Stimulated activated CD4-positive, alpha-beta T cell treated with anti-CD3 and anti-CD28 coated beads, Interleukin-2, amount 100 ng/mL, for 4 hours (primary cell): ENCODE results near the gene BACH1.

Experiments
- DNase-seq: peaks from one replicate; pipeline ENCODE4 v3.0.0-alpha.2; 2020; ENCODE audit warnings: low read depth

BACH1 gene

DNA sequence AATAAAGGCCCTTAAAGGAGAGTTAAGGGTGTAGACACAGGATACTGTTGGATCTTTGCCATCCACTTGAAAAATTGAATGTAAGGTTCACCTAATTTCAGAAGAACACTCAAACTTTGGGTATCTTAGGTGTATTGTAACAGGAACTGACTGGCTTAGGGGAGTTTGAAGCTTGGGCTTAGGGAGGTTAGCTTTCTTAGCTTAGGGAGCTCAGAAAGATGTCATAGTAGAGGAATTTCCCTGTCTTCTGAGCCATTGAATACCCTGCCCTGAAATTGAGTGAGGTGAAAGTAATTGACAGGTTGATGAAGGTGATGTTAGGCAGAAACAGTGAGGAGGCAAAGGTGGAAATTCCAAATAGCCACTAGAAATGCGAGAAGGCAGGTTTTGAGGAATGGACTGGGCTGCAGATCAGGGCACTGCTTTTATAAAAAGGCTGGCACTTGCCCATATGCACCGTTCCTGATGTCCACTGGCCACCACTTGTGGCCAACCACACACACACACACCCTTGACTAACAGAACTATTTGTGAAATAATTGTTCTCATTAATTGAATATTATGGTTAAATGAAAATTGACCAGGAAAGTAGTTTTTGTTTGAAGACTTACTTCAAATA lies 16.5 kb downstream of the BACH1 start:
- no peak for DNase-seq

DNA sequence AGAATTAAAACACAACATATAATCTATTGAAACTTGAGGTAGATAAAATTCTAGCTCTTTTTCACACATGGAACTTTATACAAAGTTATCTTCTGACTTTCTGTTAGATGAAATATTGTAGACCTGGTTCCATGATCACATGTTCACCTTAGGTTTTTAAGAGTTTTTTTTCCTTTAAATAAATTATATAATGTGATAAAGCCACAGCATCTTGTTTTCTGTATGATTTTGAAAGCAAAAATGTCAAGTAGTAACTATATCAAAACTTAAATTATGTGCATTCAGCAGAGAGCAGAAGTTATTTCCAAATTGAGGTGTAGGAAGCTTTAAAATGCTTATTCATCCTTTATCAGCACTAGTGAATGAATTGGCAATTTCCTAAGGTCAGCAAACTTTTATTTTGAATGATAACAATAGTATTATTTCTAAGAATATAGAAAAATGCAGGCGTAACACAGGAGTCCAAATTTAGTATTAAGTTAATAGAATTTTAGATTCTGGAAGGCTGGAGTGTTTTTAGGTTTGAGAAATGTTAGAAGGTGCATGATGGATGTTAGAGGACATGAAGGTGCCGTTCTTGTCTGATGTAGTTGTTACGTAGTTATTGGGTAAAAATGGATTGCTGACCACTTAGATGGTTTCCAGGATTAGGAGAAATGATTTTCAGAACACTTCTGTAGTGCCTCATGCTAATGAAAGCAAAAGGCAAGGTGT lies 17.5 kb downstream of the BACH1 start:
- no peak for DNase-seq

DNA sequence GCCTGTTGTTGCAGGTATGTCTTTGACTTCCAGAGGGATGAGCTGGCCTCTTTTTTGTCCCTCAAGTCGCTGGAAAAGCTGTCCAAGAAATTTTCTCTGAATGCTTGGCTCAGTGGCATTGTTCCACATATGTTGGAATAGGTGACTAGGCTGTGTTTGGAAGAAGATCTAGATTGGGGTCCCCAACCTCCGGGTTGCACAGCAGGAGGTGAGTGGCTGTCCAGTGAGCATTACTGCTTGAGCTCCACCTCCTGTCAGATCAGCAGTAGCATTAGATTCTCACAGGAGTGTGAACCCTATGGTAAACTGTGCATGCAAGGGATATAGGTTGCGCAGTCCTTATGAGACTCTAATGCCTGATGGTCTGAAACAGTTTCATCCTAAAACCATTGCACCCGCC lies 18.1 kb downstream of the BACH1 start:
- no peak for DNase-seq

DNA sequence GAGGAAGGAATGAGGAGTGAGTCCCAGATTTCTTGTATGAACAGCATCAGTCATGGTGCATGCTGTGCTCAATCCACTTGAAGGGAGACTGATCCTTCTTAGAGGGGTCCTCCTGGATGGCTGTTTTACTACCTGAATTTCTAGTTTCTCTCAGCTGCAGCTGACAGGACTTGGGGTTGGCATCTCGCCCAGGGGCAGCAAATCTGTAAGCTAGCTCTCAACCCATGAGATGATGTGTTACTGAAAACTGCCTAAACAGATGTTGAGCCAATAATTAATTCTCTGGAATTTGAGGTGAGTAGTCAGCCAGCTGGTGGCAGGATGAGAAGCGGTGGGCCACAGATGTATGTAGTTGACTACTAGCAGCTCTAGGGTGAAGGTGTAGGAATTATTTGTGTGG lies 19.6 kb downstream of the BACH1 start:
- DNase-seq, result no peak

DNA sequence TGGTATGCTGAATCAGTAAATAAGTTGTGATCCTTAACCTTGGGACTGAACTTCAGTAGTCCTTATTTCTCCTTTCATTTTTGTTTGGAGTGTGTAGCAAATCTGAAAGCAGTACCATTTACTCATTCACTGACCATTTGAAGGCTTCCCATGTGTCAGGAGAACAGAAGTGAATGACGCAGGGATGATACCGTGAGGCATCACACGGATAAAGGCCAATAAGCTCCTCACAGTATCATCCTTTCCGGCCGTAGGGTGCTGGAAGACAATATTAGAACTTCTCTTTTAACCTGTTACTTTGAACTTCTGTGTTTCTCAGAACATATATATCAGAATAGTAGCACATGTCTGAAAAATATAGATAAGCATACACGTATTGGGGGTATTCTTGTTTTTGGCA lies 21.3 kb downstream of the BACH1 start:
- DNase-seq, result no peak

DNA sequence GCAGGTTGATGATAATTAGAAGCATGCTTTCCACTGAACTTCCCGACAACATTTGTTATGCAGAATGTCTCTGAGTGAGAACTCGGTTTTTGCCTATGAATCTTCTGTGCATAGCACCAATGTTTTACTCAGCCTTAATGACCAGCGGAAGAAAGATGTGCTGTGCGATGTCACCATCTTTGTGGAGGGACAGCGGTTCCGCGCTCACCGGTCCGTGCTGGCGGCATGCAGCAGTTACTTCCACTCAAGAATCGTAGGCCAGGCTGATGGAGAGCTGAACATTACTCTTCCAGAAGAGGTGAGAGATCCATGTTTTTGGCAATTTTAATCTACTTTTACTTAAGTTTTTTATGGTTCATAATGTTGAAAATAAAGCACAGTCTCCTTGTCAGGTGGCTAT lies 22.5 kb downstream of the BACH1 start:
- DNase-seq, result no peak

DNA sequence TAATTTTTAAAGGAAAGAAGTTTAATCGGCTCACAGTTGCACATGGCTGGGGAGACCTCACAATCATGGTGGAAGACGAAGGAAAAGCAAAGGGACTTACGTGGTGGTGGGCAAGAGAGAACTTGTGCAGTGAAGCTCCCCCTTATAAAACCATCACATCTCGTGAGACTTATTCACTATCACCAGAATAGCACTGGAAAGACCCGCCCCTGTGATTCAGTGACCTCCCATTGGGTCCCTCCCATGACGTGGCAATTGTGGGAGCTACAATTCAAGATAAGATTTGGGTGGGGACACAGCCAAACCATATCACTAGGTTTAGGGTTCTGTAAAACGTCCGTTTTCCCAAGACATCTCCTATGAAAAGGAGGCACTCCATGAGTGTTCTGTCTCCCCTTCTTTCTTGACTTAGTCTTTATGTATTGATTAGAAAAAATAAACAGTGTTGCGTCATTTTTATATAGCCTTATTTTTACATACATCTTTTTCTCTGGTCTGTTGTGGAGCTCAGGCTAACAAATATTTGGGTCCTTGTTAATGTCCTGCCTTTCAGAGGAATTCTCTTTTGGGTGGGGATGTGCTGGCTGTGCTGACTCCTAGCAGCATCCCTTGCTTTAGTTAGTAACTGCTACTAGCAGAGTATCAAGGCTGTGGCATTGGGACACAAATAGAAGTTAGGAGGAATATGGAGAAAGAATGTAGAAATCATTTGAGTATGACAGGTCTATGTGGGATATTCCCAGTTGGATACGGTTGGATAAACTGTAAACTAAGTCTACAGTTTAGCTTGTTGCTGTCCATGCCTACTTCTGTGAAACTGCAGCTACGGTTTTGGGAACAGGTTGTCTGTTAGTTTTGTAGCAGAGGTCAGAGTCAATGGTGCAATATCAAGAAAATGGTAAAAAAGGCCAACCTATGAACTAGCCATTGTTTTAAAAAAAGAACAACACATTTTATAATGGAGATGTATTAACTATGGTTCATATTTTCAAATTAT lies 23.5 kb downstream of the BACH1 start:
- no peak for DNase-seq

DNA sequence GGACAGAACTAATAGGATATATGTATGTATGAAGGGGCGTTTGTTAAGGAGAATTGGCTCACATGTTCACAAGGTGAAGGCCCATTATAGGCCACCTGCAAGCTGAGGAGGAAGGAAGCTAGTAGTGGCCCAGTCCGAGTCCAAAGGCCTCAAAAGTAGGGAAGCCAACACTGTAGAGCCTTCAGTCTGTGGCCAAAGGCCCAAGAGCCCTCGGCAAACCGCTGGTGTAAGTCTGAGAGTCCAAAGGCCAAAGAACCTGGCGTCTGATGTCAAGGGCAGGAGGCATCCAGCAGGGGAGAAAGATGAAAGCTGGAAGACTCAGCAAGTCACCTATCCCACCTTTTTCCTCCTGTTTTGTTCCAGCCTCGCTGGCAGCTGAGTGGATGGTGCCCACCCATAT lies 24.5 kb downstream of the BACH1 start:
- DNase-seq, result no peak

DNA sequence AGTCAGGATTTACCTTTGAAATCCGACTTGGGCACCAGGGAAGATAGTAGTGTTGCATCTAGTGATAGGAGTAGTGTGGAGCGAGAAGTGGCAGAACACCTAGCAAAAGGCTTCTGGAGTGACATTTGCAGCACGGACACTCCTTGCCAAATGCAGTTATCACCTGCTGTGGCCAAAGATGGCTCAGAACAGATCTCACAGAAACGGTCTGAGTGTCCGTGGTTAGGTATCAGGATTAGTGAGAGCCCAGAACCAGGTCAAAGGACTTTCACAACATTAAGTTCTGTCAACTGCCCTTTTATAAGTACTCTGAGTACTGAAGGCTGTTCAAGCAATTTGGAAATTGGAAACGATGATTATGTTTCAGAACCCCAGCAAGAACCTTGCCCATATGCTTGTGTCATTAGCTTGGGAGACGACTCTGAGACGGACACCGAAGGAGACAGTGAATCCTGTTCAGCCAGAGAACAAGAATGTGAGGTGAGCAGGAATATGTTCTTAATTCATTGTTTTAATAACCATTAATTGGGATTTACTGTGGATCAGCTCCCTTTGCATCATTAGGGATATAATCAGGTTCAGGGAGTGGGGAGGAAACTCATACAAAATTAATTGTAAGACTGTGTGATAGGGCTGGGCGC lies 28.3 kb downstream of the BACH1 start:
- DNase-seq, result no peak

DNA sequence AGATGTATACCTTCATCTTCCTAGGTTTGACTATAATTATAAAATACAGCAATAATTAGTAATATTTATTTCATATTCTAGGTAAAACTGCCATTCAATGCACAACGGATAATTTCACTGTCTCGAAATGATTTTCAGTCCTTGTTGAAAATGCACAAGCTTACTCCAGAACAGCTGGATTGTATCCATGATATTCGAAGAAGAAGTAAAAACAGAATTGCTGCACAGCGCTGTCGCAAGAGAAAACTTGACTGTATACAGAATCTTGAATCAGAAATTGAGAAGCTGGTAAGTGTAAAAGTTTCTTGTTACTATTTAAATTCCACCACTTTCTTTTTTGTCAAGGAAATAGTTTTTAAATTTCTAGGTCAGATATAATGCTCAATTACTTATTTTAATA lies 30.7 kb downstream of the BACH1 start:
- DNase-seq, result no peak

DNA sequence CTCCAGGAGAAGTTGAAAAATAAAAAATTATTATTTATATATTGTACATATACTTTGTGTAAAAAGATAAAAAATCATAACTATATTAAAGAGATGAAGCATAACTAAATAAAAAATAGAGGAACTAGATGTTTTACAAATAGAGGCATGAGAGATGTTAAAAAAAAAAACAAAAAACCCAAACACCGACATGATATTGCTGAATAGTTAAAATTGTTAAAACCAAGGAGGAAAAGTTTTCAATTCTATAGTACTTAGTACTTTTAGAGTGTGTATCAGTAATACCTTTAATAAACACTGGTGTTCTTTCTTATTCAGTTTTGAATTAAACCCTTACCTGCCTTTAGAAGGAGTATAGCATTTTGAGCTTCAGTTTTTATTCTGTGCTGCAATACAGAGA lies 32.1 kb downstream of the BACH1 start:
- DNase-seq, result no peak

DNA sequence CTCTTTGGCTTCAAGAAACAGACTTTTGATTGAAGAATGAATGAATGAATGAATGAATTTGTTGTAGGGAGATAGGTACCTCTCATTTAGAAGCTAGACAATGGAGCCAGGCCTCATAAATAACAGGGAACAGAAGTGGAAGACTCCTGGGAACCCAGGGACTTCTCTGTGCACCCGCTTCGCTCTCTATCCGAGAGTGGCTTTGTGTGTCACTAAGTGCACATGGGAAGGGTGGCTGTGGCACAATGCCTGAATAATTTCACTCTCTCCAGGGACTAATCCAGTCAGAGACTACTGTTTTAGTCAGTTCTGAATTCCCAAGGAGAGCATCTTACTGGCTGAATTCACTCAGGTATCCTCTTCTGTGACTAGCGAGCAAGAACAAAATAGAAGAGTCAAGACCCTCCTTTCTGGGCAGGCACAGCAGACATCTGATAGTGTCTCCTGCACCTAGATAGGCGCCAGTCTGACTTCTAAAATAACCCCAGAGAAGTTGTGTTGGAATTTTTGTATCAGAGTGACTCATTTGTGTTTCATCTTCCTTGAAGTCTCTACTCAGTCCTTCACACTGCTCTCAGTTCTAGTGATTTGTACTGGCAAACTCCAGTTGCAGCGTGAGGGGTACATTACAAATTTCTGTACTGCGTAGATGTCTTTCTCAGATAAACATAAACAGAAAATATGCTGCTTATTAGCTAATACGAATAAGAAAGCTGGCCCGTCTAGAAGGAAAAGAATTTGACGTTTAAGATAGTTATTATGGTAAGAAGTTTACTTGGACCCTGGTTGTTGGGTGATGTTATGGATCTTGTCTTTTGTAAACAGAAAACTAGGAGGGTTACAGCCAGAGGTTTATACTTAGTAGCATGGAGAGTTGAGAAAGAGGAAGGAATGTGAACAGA lies 34.0 kb downstream of the BACH1 start:
- DNase-seq, result no peak

DNA sequence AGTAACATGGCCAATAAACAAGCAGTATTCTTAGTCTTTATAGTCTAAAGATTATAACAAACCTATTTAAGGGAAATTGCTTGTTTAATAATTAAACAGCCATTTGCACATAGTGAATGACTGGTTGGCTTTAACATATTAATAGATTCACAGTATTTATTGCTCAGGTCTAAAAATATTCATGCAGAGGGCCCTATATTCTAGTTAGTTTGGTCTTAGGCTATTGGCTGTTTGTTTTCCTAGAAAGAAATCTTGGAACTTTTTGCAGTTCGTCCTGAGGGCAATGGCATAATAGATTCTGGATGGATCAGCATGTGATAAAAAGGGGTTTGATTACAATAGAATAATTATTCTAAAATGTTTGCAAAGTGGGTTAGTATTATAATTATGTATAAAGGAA lies 34.7 kb downstream of the BACH1 start:
- DNase-seq, result no peak

DNA sequence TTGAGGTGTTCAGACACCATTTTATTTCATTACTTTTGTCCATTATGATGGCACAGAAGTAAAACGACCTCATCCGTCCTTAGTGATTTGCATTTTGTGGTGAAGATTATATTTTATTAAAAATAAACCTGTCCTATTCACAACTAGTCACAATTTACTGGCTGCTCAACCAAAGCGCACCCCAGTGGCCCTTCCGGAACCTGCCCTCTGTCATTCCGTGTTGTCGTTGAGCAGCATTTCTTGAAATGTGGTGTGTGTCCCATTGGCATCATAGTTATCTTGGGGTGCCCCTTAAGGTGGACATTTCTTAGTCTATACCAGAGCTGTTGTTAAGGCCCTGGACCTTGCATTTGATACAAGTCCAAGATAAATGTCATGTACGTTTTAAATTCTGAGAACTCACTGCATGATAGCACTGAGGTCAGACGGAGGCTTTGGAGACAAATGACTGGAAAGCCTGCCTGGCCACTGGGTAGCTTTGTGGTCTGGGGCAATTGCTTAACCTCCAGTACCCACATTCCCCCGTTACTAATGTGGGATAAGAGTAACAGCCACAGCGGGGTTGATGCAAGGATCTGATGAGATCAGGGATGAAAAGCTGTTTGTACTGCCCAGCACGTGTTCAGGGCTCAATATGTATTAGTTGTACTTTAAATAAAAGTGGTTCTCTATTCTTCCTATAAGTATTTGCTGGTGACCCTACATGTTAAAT lies 36.2 kb downstream of the BACH1 start:
- no peak for DNase-seq

DNA sequence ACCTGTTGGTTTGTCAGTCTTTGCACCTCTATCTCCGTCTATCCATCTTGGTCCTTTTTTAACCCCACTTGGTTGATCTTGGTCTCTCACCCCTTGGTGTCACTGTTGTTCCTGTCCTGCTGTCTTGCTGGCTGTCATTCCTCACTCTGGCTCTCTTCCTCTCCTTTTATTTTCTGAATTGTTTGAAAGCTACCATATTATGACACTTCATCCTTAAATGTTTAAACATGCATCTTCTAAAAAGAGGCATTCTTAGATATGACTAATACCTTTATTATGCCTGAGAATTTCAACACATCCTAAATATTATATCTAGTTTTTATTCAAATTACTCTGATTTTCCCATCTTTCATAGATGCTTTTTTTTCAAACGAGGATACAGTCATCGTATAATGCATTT lies 37.0 kb downstream of the BACH1 start:
- no peak for DNase-seq

DNA sequence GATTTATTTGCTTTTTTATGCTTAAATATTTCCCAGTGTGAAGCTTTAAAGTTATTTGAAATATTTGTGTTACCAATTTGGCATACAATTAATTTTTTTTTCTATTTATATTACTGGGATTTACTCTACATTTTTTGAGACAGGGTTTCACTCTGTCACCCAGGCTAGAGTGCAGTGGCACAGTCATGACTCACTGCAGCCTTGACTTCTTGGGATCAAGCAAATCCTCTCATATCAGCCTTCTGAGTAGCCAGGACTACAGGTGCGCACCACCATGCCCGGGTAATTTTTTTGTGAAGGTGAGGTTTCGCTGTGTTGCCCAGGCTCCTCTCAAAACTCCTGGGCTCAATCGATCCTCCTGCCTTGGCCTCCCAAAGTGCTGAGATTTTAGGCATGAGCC lies 39.5 kb downstream of the BACH1 start:
- DNase-seq, result no peak

DNA sequence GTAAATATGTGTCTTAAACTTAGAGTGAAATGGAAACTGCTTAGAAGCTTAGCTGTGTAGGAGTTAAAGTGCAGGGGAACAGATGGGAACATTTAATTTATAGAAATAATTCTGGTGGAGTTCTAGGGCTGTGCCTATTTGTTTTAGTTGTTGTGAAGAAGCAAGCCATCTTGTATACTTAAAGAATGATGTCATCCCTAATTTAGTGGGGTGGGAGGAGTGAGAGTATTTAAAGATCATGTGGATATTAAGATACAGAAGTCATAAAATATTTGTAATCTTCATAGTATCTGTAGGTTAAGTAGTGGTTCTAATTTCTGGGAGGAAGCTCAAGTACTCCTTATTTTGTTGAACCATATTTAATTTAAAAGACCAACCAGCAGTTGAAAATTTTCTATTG lies 41.5 kb downstream of the BACH1 start:
- no peak for DNase-seq

DNA sequence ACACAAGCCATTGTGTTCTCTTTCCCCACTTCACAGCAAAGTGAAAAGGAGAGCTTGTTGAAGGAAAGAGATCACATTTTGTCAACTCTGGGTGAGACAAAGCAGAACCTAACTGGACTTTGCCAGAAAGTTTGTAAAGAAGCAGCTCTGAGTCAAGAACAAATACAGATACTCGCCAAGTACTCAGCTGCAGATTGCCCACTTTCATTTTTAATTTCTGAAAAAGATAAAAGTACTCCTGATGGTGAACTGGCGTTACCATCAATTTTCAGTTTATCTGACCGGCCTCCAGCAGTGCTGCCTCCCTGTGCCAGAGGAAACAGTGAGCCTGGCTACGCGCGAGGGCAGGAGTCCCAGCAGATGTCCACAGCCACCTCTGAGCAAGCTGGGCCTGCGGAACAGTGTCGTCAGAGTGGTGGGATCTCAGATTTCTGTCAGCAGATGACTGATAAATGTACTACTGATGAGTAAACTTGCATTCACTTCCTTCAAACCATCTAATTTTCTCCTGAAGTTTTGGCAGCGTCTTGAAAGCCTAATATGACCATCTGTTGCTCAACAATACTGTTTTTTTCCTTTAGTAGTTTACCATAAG lies 43.7 kb downstream of the BACH1 start:
- no peak for DNase-seq

DNA sequence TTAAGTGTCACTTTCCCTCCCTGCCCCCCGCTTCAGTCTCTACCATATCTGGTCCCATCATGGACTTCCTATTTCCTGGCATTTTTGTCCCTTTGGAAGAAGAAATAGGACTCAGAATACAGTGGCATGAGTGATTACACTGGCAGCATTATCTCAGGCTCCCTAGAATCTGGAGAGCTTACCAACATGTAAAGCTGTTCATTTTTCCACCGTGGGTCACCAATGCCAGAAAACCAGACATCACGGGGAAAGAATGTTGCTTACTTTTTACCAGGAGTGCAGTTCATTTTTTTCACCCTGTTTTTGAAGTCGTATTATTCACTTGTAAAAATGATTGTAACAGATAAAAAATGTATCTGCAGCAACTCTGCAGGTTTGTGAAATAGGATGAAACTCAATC lies 44.8 kb downstream of the BACH1 start:
- DNase-seq, result no peak

DNA sequence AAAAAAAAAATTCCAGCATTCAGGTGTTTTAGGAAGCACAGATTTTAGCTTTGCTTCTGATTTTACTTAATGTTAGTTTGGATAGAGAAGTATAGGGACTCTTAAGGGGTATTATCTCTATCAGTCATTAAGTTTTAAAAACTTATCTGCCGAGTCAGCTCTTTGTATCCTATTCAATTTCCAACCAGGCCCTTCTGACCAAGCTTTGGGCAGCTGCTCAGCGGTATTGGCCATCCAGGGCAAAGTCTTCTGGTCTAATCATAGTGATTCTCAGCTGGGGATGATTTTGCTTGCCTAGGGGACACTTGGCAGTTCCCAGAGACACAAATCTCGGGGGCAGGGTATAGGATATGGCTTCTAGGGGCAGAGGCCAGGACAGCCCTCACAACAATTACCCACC lies 47.6 kb downstream of the BACH1 start:
- no peak for DNase-seq
